ENCODE results near the gene DPP6.

DNA sequence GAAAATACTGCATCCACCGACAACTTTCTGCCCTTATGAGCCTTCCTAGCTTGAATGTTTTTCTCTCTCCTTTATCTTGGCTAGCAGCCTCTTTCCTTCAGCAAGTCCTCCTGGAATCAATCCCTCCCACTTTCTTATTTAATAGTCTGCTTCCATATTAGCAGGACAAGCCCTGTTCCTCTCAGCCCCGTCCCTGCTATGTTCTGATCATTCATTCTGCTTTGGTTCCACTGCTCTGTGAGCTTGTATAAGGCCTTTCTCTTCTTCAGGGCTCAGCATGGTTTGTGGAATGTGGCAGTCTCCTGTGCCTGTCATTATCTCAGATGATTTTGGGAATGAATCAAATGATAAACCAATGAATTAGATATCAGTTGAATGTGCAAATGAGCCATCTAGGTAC is 420.1 kb downstream of the DPP6 start:
- TF ChIP-seq EP300 (IDR thresholded peaks at IDR 0.05), result no peak
- TF ChIP-seq POLR2A (IDR thresholded peaks at IDR 0.05; ENCODE audit: low read depth), result no peak
- TF ChIP-seq, protein P1, sequence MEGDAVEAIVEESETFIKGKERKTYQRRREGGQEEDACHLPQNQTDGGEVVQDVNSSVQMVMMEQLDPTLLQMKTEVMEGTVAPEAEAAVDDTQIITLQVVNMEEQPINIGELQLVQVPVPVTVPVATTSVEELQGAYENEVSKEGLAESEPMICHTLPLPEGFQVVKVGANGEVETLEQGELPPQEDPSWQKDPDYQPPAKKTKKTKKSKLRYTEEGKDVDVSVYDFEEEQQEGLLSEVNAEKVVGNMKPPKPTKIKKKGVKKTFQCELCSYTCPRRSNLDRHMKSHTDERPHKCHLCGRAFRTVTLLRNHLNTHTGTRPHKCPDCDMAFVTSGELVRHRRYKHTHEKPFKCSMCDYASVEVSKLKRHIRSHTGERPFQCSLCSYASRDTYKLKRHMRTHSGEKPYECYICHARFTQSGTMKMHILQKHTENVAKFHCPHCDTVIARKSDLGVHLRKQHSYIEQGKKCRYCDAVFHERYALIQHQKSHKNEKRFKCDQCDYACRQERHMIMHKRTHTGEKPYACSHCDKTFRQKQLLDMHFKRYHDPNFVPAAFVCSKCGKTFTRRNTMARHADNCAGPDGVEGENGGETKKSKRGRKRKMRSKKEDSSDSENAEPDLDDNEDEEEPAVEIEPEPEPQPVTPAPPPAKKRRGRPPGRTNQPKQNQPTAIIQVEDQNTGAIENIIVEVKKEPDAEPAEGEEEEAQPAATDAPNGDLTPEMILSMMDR (IDR thresholded peaks at IDR 0.05), result no peak
